Body of pancreas (tissue), 4 donors: ENCODE results near the gene BAZ2A.
"Not testable (repeated sequence)": the region's sequence is repeated elsewhere in the genome, so short reads cannot be mapped to it uniquely, and the experiment has no call there.

Experiments used
- CTCF ChIP-seq, 7 experiments: fragments of 450-650 bp in 4 of 7; fragments of 200-600 bp in 3 of 7; sonication (generic) in 3 of 7; IDR thresholded peaks; one replicate each; pipeline ENCODE4 v1.5.1; 2016 to 2019; ENCODE audit warnings: antibody characterized with exemption in 7 of 7
- POLR2A ChIP-seq, 3 donors: fragments of 450-650 bp; IDR thresholded peaks; one replicate each; pipeline ENCODE4 v1.6.1; 2016; ENCODE audit warnings: antibody characterized with exemption in 3 of 3, mild to moderate bottlenecking in 2 of 3

- not testable (repeated sequence) for TF ChIP-seq POLR2A, CTCF (IDR thresholded peaks at IDR 0.05)
Observed at GRCh38 chr12:56653781-56654180, 23.7 kb upstream of the BAZ2A start.
